ENCODE measurements around the gene UXT. TPM values are rescaled to one million over a fixed set of nuclear protein-coding genes. Genes with fewer than 3 reads are reported as not detected.

UXT gene
- total and polyA plus RNA-seq, 9 of the 15 experiments (the other 6 are each of a cell fraction or from before 2014, with no cell fraction given), result 141 to 300 (median 204) TPM

DNA sequence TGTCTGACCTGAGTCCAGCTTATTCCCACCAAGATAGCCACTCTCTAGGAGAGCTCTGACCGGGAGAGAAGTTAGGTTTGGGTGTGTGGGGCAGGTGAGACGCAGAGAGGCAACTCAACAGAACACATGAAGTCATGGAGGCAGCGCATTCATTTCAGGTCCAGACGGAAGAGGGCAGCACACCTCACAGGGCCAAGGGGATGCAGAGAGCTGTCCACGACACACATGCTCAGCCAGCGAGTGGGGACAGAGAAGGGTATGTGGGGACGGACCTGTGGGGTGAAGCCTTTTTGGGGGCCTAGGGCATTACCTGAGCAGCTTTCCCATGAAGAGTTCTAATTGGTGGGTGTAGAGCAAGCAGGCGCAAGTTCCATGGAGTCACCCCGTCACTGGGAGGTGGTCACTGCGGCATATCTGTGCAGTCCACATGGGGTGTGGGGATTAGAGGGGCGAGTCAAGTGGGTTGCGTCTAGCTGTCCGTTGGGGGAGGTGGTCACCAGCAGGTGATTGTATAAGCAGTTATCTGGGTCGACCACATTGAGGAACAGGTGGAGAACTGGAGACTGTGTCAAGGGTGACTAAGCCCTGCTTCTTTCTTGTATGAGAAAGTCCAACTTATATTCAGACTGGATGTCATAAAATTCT lies 24.3 kb upstream of the UXT start (continued):
- TF ChIP-seq, protein P1, sequence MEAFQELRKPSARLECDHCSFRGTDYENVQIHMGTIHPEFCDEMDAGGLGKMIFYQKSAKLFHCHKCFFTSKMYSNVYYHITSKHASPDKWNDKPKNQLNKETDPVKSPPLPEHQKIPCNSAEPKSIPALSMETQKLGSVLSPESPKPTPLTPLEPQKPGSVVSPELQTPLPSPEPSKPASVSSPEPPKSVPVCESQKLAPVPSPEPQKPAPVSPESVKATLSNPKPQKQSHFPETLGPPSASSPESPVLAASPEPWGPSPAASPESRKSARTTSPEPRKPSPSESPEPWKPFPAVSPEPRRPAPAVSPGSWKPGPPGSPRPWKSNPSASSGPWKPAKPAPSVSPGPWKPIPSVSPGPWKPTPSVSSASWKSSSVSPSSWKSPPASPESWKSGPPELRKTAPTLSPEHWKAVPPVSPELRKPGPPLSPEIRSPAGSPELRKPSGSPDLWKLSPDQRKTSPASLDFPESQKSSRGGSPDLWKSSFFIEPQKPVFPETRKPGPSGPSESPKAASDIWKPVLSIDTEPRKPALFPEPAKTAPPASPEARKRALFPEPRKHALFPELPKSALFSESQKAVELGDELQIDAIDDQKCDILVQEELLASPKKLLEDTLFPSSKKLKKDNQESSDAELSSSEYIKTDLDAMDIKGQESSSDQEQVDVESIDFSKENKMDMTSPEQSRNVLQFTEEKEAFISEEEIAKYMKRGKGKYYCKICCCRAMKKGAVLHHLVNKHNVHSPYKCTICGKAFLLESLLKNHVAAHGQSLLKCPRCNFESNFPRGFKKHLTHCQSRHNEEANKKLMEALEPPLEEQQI (IDR thresholded peaks at IDR 0.05), result peak; percentile 82
- TF ChIP-seq ETV6 (IDR thresholded peaks at IDR 0.05; ENCODE audit: borderline replicate concordance in 1 of 2, low read depth in 2 of 2, low read length in 1 of 2), result 0 out of 4 replicates have a peak, but pooled peaks of 1 of the 2 experiments have one; percentile 43
- TF ChIP-seq ETV6 (CRISPR knock-in tag; IDR thresholded peaks at IDR 0.05; ENCODE audit: borderline replicate concordance), result no peak
- TF ChIP-seq HDAC3 (IDR thresholded peaks at IDR 0.05; ENCODE audit: borderline replicate concordance, partially characterized antibody), result peak; percentile 96
- peak; percentile 98 for TF ChIP-seq SMAD4 (CRISPR knock-in tag; conservative IDR thresholded peaks at IDR 0.05)
- TF ChIP-seq, protein P2, sequence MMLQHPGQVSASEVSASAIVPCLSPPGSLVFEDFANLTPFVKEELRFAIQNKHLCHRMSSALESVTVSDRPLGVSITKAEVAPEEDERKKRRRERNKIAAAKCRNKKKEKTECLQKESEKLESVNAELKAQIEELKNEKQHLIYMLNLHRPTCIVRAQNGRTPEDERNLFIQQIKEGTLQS (IDR thresholded peaks at IDR 0.05), result peak; percentile 87
- TF ChIP-seq, protein P2 (CRISPR knock-in tag; conservative IDR thresholded peaks at IDR 0.05), result no peak
- TF ChIP-seq U2AF1 (optimal IDR thresholded peaks at IDR 0.05; ENCODE audit: low read depth, low read length), result no peak
- peak; percentile 29; the same call in 1 of the 2 replicates for TF ChIP-seq EHMT2 (IDR thresholded peaks at IDR 0.05)
- no peak for TF ChIP-seq ZNF41 (CRISPR knock-in tag; conservative IDR thresholded peaks at IDR 0.05)
- peak; percentile 62; the same call in 1 of the 2 replicates for TF ChIP-seq ZNF766 (CRISPR knock-in tag; conservative IDR thresholded peaks at IDR 0.05)
- no peak for TF ChIP-seq OTX1 (CRISPR knock-in tag; IDR thresholded peaks at IDR 0.05)
- TF ChIP-seq TBL1XR1 (IDR thresholded peaks at IDR 0.05; ENCODE audit: low read length in 2 of 2), result peak; percentile 93 to 96
